HG03575 (cell line): Measurements from ENCODE around the gene BRI3.

Experiments
- ATAC-seq: cut with Tn5 transposase; IDR thresholded peaks from one replicate; pipeline ENCODE4 v1.9.1; 2021; ENCODE audit not compliant: unreplicated experiment, insufficient number of reproducible peaks, low FRiP score; ENCODE audit errors: extremely low read depth

BRI3 gene

GRCh38 chr7:98280791-98281756 lies at the start of gene BRI3:
BRI3 (plus strand) TSS chr7:98281686; CDS start chr7:98281796, 110 bp downstream.
- ATAC-seq, result no peak

GRCh38 chr7:98232263-98232585 lies 49.3 kb upstream of the BRI3 start:
- no peak for ATAC-seq

GRCh38 chr7:98232799-98233198 lies 48.7 kb upstream of the BRI3 start:
- no peak for ATAC-seq

- ATAC-seq, result no peak
Measured at GRCh38 chr7:98233219-98234070, 48.0 kb upstream of the BRI3 start.

- no peak for ATAC-seq
Measured at GRCh38 chr7:98234429-98235147, 46.9 kb upstream of the BRI3 start.

GRCh38 chr7:98235901-98236300 lies 45.6 kb upstream of the BRI3 start:
- no peak for ATAC-seq

- ATAC-seq, result no peak
Measured at GRCh38 chr7:98236355-98237185, 44.9 kb upstream of the BRI3 start.

- ATAC-seq, result no peak
Measured at GRCh38 chr7:98238076-98238475, 43.4 kb upstream of the BRI3 start.

- ATAC-seq, result no peak
Measured at GRCh38 chr7:98238976-98239375, 42.5 kb upstream of the BRI3 start.

GRCh38 chr7:98240961-98241673 lies 40.4 kb upstream of the BRI3 start:
- ATAC-seq, result no peak

GRCh38 chr7:98241674-98242241 lies 39.7 kb upstream of the BRI3 start:
- no peak for ATAC-seq

GRCh38 chr7:98242342-98242741 lies 39.1 kb upstream of the BRI3 start:
- ATAC-seq, result no peak

- no peak for ATAC-seq
Measured at GRCh38 chr7:98242934-98243333, 38.6 kb upstream of the BRI3 start.

- no peak for ATAC-seq
Measured at GRCh38 chr7:98244871-98245270, 36.6 kb upstream of the BRI3 start.

- no peak for ATAC-seq
Measured at GRCh38 chr7:98248156-98248555, 33.3 kb upstream of the BRI3 start.

- no peak for ATAC-seq
Measured at GRCh38 chr7:98249106-98249505, 32.4 kb upstream of the BRI3 start.

GRCh38 chr7:98250789-98251188 lies 30.7 kb upstream of the BRI3 start:
- no peak for ATAC-seq

- peak; percentile 24 for ATAC-seq
Measured at GRCh38 chr7:98251231-98251600, 30.3 kb upstream of the BRI3 start.
